H1 (cell line): ENCODE results near the gene HMOX2. TPM values are rescaled to one million over a fixed set of nuclear protein-coding genes. Genes with fewer than 3 reads are reported as not detected.

Experiments
- CTCF ChIA-PET: fragments of 300-600 bp; sonication (Branson Sonifier 250); formaldehyde crosslinking; loops from one replicate; lab custom pipeline; 2021; ENCODE audit not compliant: partially characterized antibody; lab: Charles Lee
- POLR2A ChIA-PET: fragments of 300-600 bp; sonication (Branson Sonifier 250); formaldehyde crosslinking; loops from one replicate; lab custom pipeline; 2021; ENCODE audit warnings: inconsistent platforms; ENCODE audit not compliant: partially characterized antibody; lab: Charles Lee
- DNase-seq, 2 experiments: peaks; one replicate each; pipeline versions ENCODE4 v3.0.0 to v3.0.0-alpha.2; 2010 to 2022; ENCODE audit warnings: low spot score in 2 of 2, low read depth in 1 of 2, mixed read lengths in 1 of 2
- FAIRE-seq: peaks from 2 replicates; lab custom pipeline; 2011; peaks lifted over from hg19 to GRCh38; lab: Jason Lieb, UNC
- H2AFZ ChIP-seq: 2 replicates; pipeline ENCODE4 v1.8.1; 2012; ENCODE audit warnings: low read length, inconsistent platforms
- H2AK5ac ChIP-seq: 2 replicates; pipeline ENCODE4 v1.6.1; 2013; ENCODE audit warnings: low read depth, low read length
- H2BK120ac ChIP-seq: replicated peaks from 2 replicates; pipeline ENCODE3; 2013; ENCODE audit warnings: low read depth, low read length, inconsistent platforms
- H2BK12ac ChIP-seq: 2 replicates; pipeline ENCODE4 v1.6.1; 2013; ENCODE audit warnings: low read depth, low read length
- H2BK15ac ChIP-seq: 2 replicates; pipeline ENCODE4 v1.6.1; 2013; ENCODE audit warnings: low read length
- H2BK20ac ChIP-seq: 2 replicates; pipeline ENCODE4 v1.6.1; 2013; ENCODE audit warnings: low read length
- H2BK5ac ChIP-seq: 2 replicates; pipeline ENCODE4 v1.6.1; 2013; ENCODE audit warnings: low read depth, low read length
- H3K14ac ChIP-seq: 2 replicates; pipeline ENCODE4 v1.6.1; 2013; ENCODE audit warnings: inconsistent platforms; ENCODE audit not compliant: insufficient read length
- H3K18ac ChIP-seq: 2 replicates; pipeline ENCODE4 v1.6.1; 2013; ENCODE audit warnings: low read length; ENCODE audit errors: extremely low read depth
- H3K23ac ChIP-seq: 2 replicates; pipeline ENCODE4 v1.6.1; 2013; ENCODE audit warnings: inconsistent platforms; ENCODE audit not compliant: insufficient read length
- H3K23me2 ChIP-seq: 2 replicates; pipeline ENCODE4 v1.6.1; 2013; ENCODE audit warnings: low read depth, low read length
- H3K27ac ChIP-seq: 2 replicates; pipeline ENCODE4 v1.6.1; 2011; ENCODE audit warnings: low read depth, low read length, inconsistent platforms
- H3K27me3 ChIP-seq, 4 experiments: replicated peaks in 1 of 4; 1 replicate in 1 of 4; 2 replicates in 3 of 4; pipeline versions ENCODE4 v1.6.1 to v1.8.1; 2011 to 2013; ENCODE audit warnings: low read length in 3 of 4, mild to moderate bottlenecking in 3 of 4, inconsistent platforms in 2 of 4, mixed read lengths in 2 of 4, moderate library complexity in 1 of 4; ENCODE audit not compliant: control insufficient read depth in 3 of 4, insufficient read depth in 3 of 4; ENCODE audit errors: extremely low read depth in 1 of 4
- H3K36me3 ChIP-seq, 4 experiments: 2 replicates each; pipeline versions ENCODE4 v1.6.1 to v1.8.1; 2011 to 2013; ENCODE audit warnings: mild to moderate bottlenecking in 4 of 4, low read length in 3 of 4, moderate library complexity in 2 of 4, control low read depth in 1 of 4, inconsistent platforms in 1 of 4; ENCODE audit not compliant: insufficient read depth in 4 of 4, control insufficient read depth in 2 of 4
- H3K4ac ChIP-seq: replicated peaks from 2 replicates; pipeline ENCODE3; 2013; ENCODE audit warnings: low read length, low read depth, mixed read lengths, inconsistent platforms; ENCODE audit not compliant: insufficient read length
- H3K4me1 ChIP-seq, 4 experiments: replicated peaks in 1 of 4; 1 replicate in 1 of 4; 2 replicates in 3 of 4; pipeline versions ENCODE4 v1.6.1 to v1.8.1; 2011 to 2013; ENCODE audit warnings: low read length in 3 of 4, inconsistent platforms in 2 of 4, mixed read lengths in 1 of 4; ENCODE audit not compliant: insufficient read depth in 4 of 4, control insufficient read depth in 3 of 4
- H3K4me2 ChIP-seq, 2 experiments: 2 replicates each; pipeline versions ENCODE4 v1.6.1 to v1.8.1; 2011 to 2013; ENCODE audit warnings: low read depth in 2 of 2, low read length in 2 of 2, control low read depth in 1 of 2, inconsistent platforms in 1 of 2, mild to moderate bottlenecking in 1 of 2; ENCODE audit not compliant: insufficient read depth in 1 of 2
- H3K4me3 ChIP-seq, 4 experiments: fragments of 200-600, 300-600 bp in 1 of 4; sonication (generic), shearing (Covaris generic), sonication (Bioruptor Twin) in 1 of 4; 2 replicates each; pipeline versions ENCODE4 v1.5.1 to v1.8.1; 2011 to 2016; ENCODE audit warnings: low read length in 4 of 4, low read depth in 3 of 4, control low read depth in 2 of 4, inconsistent platforms in 2 of 4, mild to moderate bottlenecking in 2 of 4, mixed read lengths in 1 of 4, moderate library complexity in 1 of 4; ENCODE audit not compliant: insufficient read depth in 2 of 4; ENCODE audit errors: extremely low read depth in 1 of 4
- H3K56ac ChIP-seq: replicated peaks from 2 replicates; pipeline ENCODE3; 2013; ENCODE audit warnings: low read depth, mild to moderate bottlenecking, mixed read lengths, low read length, inconsistent platforms; ENCODE audit not compliant: insufficient read length
- H3K79me1 ChIP-seq: 2 replicates; pipeline ENCODE4 v1.6.1; 2013; ENCODE audit warnings: low read depth, low read length, control low read depth
- H3K79me2 ChIP-seq, 2 experiments: 2 replicates each; pipeline versions ENCODE4 v1.6.1 to v1.8.1; 2012 to 2013; ENCODE audit warnings: low read length in 2 of 2, mild to moderate bottlenecking in 2 of 2, inconsistent platforms in 1 of 2; ENCODE audit not compliant: insufficient read depth in 2 of 2, control insufficient read depth in 1 of 2
- H3K9ac ChIP-seq, 4 experiments: replicated peaks in 1 of 4; 1 replicate in 1 of 4; 2 replicates in 3 of 4; pipeline versions ENCODE4 v1.6.1 to v1.8.1; 2011 to 2013; ENCODE audit warnings: low read depth in 3 of 4, low read length in 3 of 4, control low read depth in 2 of 4, mild to moderate bottlenecking in 2 of 4, moderate library complexity in 2 of 4, inconsistent platforms in 1 of 4; ENCODE audit errors: extremely low read depth in 1 of 4
- H3K9me3 ChIP-seq, 2 experiments: 2 replicates each; pipeline versions ENCODE4 v1.6.1 to v1.8.1; 2012 to 2013; ENCODE audit warnings: mild to moderate bottlenecking in 2 of 2, moderate library complexity in 2 of 2, control low read depth in 1 of 2, inconsistent platforms in 1 of 2, low read depth in 1 of 2, low read length in 1 of 2, mixed read lengths in 1 of 2; ENCODE audit not compliant: insufficient read depth in 2 of 2
- H4K20me1 ChIP-seq, 2 experiments: replicated peaks in 1 of 2; 2 replicates each; pipeline versions ENCODE3 to v1.8.1; 2011 to 2013; ENCODE audit warnings: inconsistent platforms in 2 of 2, low read length in 2 of 2, mild to moderate bottlenecking in 1 of 2; ENCODE audit not compliant: insufficient read depth in 2 of 2, control insufficient read depth in 1 of 2
- H4K5ac ChIP-seq: 2 replicates; pipeline ENCODE4 v1.6.1; 2013; ENCODE audit warnings: low read length, low read depth, mixed read lengths, inconsistent platforms; ENCODE audit not compliant: insufficient read length
- H4K8ac ChIP-seq: 2 replicates; pipeline ENCODE4 v1.8.0; 2013; ENCODE audit warnings: mild to moderate bottlenecking, moderate library complexity, low read length, inconsistent platforms; ENCODE audit not compliant: insufficient read depth; ENCODE audit errors: extremely low read depth
- H4K91ac ChIP-seq: replicated peaks from 2 replicates; pipeline ENCODE3; 2013; ENCODE audit warnings: low read length, mixed read lengths, inconsistent platforms; ENCODE audit not compliant: insufficient read length
- CBX5 ChIP-seq: fragments of 300-800, 300-1000 bp; sonication (generic); IDR thresholded peaks from 2 replicates; pipeline ENCODE4 v1.7.1; 2016; ENCODE audit warnings: antibody characterized with exemption, low read length, low read depth
- EP300 ChIP-seq, 2 experiments: IDR thresholded peaks; 1 replicate in 1 of 2; 2 replicates in 1 of 2; pipeline ENCODE4 v1.6.1; 2011 to 2012; ENCODE audit warnings: low read depth in 2 of 2, low read length in 2 of 2, mild to moderate bottlenecking in 2 of 2, borderline replicate concordance in 1 of 2, inconsistent platforms in 1 of 2, moderate library complexity in 1 of 2
- FOSL1 ChIP-seq: IDR thresholded peaks from 2 replicates; pipeline ENCODE4 v1.6.1; 2011; ENCODE audit warnings: mild to moderate bottlenecking, low read depth, low read length, moderate library complexity; ENCODE audit not compliant: insufficient read depth
- GABPA ChIP-seq: IDR thresholded peaks from 2 replicates; pipeline ENCODE4 v1.6.1; 2011; ENCODE audit warnings: mild to moderate bottlenecking, low read length, moderate library complexity, borderline replicate concordance; ENCODE audit not compliant: insufficient read depth
- JUND ChIP-seq: IDR thresholded peaks from 2 replicates; pipeline ENCODE4 v1.6.1; 2011; ENCODE audit warnings: mild to moderate bottlenecking, improper control_type of control experiment, low read length
- POLR2AphosphoS5 ChIP-seq: IDR thresholded peaks from 2 replicates; pipeline ENCODE4 v1.6.1; 2011; ENCODE audit warnings: low read depth, low read length
- RNF2 ChIP-seq: fragments of 200-900, 300-1000 bp; sonication (generic); IDR thresholded peaks from 2 replicates; pipeline ENCODE4 v1.7.1; 2016; ENCODE audit warnings: borderline replicate concordance, low read depth, mild to moderate bottlenecking, antibody characterized with exemption, low read length; ENCODE audit not compliant: poor library complexity, severe bottlenecking; ENCODE audit errors: missing control alignments
- SIN3A ChIP-seq, 2 experiments: IDR thresholded peaks in 1 of 2; conservative IDR thresholded peaks in 1 of 2; 2 replicates each; pipeline ENCODE4 v1.6.1; 2011 to 2012; ENCODE audit warnings: low read length in 2 of 2, improper control_type of control experiment in 1 of 2, low read depth in 1 of 2, mild to moderate bottlenecking in 1 of 2
- SUZ12 ChIP-seq: fragments of 200-600 bp; sonication (generic); IDR thresholded peaks from 2 replicates; pipeline ENCODE4 v1.6.1; 2012; ENCODE audit warnings: mild to moderate bottlenecking, inconsistent platforms, low read length, moderate library complexity, mixed read lengths
- TEAD4 ChIP-seq: IDR thresholded peaks from 2 replicates; pipeline ENCODE4 v1.6.1; 2012; ENCODE audit warnings: low read depth, low read length, inconsistent platforms, mixed read lengths
- YY1 ChIP-seq: IDR thresholded peaks from 2 replicates; pipeline ENCODE4 v1.6.1; 2011; ENCODE audit warnings: low read depth, mild to moderate bottlenecking, low read length
- WGBS, 2 experiments: shearing (Covaris generic) in 1 of 2; methylation state at CpG; one replicate each; pipeline versions ENCODE4 v1.1.6 to v1.1.7; 2013 to 2015; ENCODE audit warnings: low lambda C conversion rate in 2 of 2, mixed read lengths in 2 of 2, inconsistent platforms in 1 of 2, low coverage in 1 of 2, missing lambda C conversion rate in 1 of 2; ENCODE audit not compliant: insufficient replicate concordance in 2 of 2, insufficient coverage in 1 of 2, insufficient read length in 1 of 2; ENCODE audit errors: extremely low coverage in 1 of 2, missing lambda C conversion rate in 1 of 2; 5-methylcytosine and 5-hydroxymethylcytosine counted together
- polyA plus RNA-seq, 7 experiments: library from polyadenylated mRNA; depleted of rRNA in 3 of 7; stranded (reverse) in 5 of 7; unstranded in 2 of 7; fragments of >200 nt in 5 of 7; fragments of 200-250 nt in 2 of 7; gene quantifications; 1 replicate in 5 of 7; 2 replicates in 1 of 7; 4 replicates in 1 of 7; pipeline versions ENCODE4 v1.2.1 to v1.2.3, GENCODE V29; 2011 to 2013; ENCODE audit warnings: missing spikeins in 2 of 7, mixed read lengths in 2 of 7
- total RNA-seq: library from RNA; stranded (reverse); fragmentation: NEBNext Ultra II Directional; extraction: Animal tissue kit (Norgen Biotek cat#: 25700); gene quantifications from 2 replicates; pipeline ENCODE4 v1.2.1, GENCODE V29; 2021
- TF ChIP-seq, protein P1 (sequence below): IDR thresholded peaks from 2 replicates; pipeline ENCODE4 v1.6.1; 2012; ENCODE audit warnings: inconsistent platforms

HMOX2 gene
- total and polyA plus RNA-seq, 2 of the 8 experiments (the other 6 are each of a cell fraction or from before 2014, with no cell fraction given) = 36.5 to 48.4 TPM

DNA sequence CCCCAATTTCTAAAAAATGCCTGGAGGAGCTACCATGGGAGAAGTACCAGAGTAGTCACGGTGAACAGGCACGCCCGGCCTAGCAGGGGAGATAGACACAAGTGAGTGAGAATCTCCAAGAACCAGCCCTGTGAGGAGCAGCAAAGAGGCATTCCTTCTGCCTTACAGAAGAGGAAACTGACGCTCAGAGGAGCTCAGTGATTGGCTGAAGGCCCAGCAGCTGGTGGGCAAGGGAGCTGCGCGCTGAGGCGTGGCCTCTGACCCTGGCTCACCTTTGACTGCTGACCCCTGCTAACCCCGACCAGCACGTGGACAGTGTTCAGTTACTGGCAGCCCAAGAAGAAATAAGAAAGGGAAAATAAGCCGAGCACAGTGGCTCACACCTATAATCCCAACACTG lies 81.8 kb downstream of the HMOX2 start:
- H3K27ac ChIP-seq = no peak overlapping the region
- no peaks in the 10 kb centered on the region for H3K79me2 ChIP-seq
- H3K79me1 ChIP-seq = no peaks in the 10 kb centered on the region
- H3K18ac ChIP-seq = no peak overlapping the region
- no peak overlapping the region for H3K23ac ChIP-seq
- WGBS, 2 experiments = 95% methylated on average over 10 of the region's 10 CpGs; no CpG with 5 or more reads in 1 of the 2 experiments
- no peak for DNase-seq
- H3K27me3 ChIP-seq = no peaks in the 10 kb centered on the region
- no peak overlapping the region for H2BK20ac ChIP-seq
- H4K20me1 ChIP-seq = peaks cover 0 to 2% of the 10 kb centered on the region in 2 experiments
- H2BK5ac ChIP-seq = no peak overlapping the region
- H2BK12ac ChIP-seq = no peak overlapping the region
- no peaks in the 10 kb centered on the region for H3K9me3 ChIP-seq
- H3K4me3 ChIP-seq = no peak overlapping the region
- H3K36me3 ChIP-seq = no peaks in the 10 kb centered on the region
- peaks cover 0 to 3% (median under 1%) of the 10 kb centered on the region in 4 experiments; a peak in 2 of 7 replicates for H3K4me1 ChIP-seq
- no peak overlapping the region for H2BK120ac ChIP-seq
- peak overlapping the region; percentile 65; the same call in 1 of the 2 replicates for H2AK5ac ChIP-seq
- no peak overlapping the region for H2BK15ac ChIP-seq
- H3K23me2 ChIP-seq = no peaks in the 10 kb centered on the region
- ChIA-PET POLR2A (interaction anchor here (1.0 to 2.3 kb wide), 3 partner anchors 8 to 94 kb away, joined by 3 to 7 read pairs (median 4); no protein-coding TSS in a partner anchor), CTCF (interaction anchor here (0.8 to 40.7 kb wide), 7 partner anchors 7 to 55 kb away, joined by 3 to 968 read pairs (median 7); no protein-coding TSS in a partner anchor)
- H3K4ac ChIP-seq = no peak overlapping the region
- no peak overlapping the region for H3K4me2 ChIP-seq
- H4K91ac ChIP-seq = no peak overlapping the region
- H4K5ac ChIP-seq = no peak overlapping the region
- no peak overlapping the region for H3K14ac ChIP-seq
- no peak for FAIRE-seq
- no peak overlapping the region for H3K9ac ChIP-seq
- H2AFZ ChIP-seq = no peak overlapping the region
- H3K56ac ChIP-seq = no peak overlapping the region
- H4K8ac ChIP-seq = no peak overlapping the region
- TF ChIP-seq JUND (no peak), CBX5 (no peak), YY1 (no peak), EP300 (IDR thresholded peaks at IDR 0.05; ENCODE audit: borderline replicate concordance in 1 of 2, low read depth in 2 of 2, low read length in 2 of 2) (no peak), RNF2 (no peak), FOSL1 (no peak), SUZ12 (no peak), POLR2AphosphoS5 (no peak), TEAD4 (no peak), SIN3A (conservative IDR thresholded peaks at IDR 0.05 in 1 of 2, IDR thresholded peaks at IDR 0.05 in 1 of 2; ENCODE audit: low read depth in 1 of 2, low read length in 2 of 2) (no peak), GABPA (no peak)
- TF ChIP-seq, protein P1, sequence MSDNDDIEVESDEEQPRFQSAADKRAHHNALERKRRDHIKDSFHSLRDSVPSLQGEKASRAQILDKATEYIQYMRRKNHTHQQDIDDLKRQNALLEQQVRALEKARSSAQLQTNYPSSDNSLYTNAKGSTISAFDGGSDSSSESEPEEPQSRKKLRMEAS = no peak
